ENCODE results near the gene AUTS2.

AUTS2 gene

GRCh38 chr7:69735582-69735981 lies 137.3 kb downstream of the AUTS2 start:
- no peak for DNase-seq (ENCODE audit: extremely low read depth, low read depth)
- TF ChIP-seq CTCF (IDR thresholded peaks at IDR 0.05; ENCODE audit: low read depth, low read length, missing control alignments) = no peak
- no peak overlapping the region for H3K4me3 ChIP-seq (replicated peaks; ENCODE audit: low read depth, low read length)

GRCh38 chr7:69736126-69736810 lies 138.0 kb downstream of the AUTS2 start:
- no peak for DNase-seq (ENCODE audit: extremely low read depth, low read depth)
- no peak overlapping the region for H3K4me3 ChIP-seq (replicated peaks; ENCODE audit: low read depth, low read length)
- no peak for TF ChIP-seq CTCF (IDR thresholded peaks at IDR 0.05; ENCODE audit: low read depth, low read length, missing control alignments)

- DNase-seq (ENCODE audit: extremely low read depth, low read depth) = no peak
- no peak for TF ChIP-seq CTCF (IDR thresholded peaks at IDR 0.05; ENCODE audit: low read depth, low read length, missing control alignments)
- no peak overlapping the region for H3K4me3 ChIP-seq (replicated peaks; ENCODE audit: low read depth, low read length)
These were observed 140.2 kb downstream of the AUTS2 start for GRCh38 chr7:69738396-69738951.

- TF ChIP-seq CTCF (IDR thresholded peaks at IDR 0.05; ENCODE audit: low read depth, low read length, missing control alignments) = no peak
- H3K4me3 ChIP-seq (replicated peaks; ENCODE audit: low read depth, low read length) = no peak overlapping the region
- no peak for DNase-seq (ENCODE audit: extremely low read depth, low read depth)
These were observed 140.9 kb downstream of the AUTS2 start for GRCh38 chr7:69739190-69739589.

- no peak for TF ChIP-seq CTCF (IDR thresholded peaks at IDR 0.05; ENCODE audit: low read depth, low read length, missing control alignments)
- DNase-seq (ENCODE audit: extremely low read depth, low read depth) = peak; percentile 0
- H3K4me3 ChIP-seq (replicated peaks; ENCODE audit: low read depth, low read length) = no peak overlapping the region
These were observed 141.7 kb downstream of the AUTS2 start for GRCh38 chr7:69739931-69740431.

- TF ChIP-seq CTCF (IDR thresholded peaks at IDR 0.05; ENCODE audit: low read depth, low read length, missing control alignments) = no peak
- H3K4me3 ChIP-seq (replicated peaks; ENCODE audit: low read depth, low read length) = no peak overlapping the region
- no peak for DNase-seq (ENCODE audit: extremely low read depth, low read depth)
These were observed 144.0 kb downstream of the AUTS2 start for GRCh38 chr7:69742237-69742636.

All from HFF-Myc (cell line).